HepG2 (cell line): ENCODE results near the gene NCAPG. TPM values are rescaled to one million over a fixed set of nuclear protein-coding genes. Genes with fewer than 3 reads are reported as not detected.

Experiments used
- ATAC-seq: fragments of 200-7000 bp; cut with Tn5 transposase; 3 replicates; pipeline ENCODE4 v1.9.1; 2020; ENCODE audit warnings: mild to moderate bottlenecking, moderate library complexity
- BruUV-seq: library from RNA; stranded (reverse); fragments of 400-500 nt; replicated peaks from 2 replicates; lab custom pipeline; 2021; lab: Mats Ljungman, UMichigan
- CTCF ChIA-PET: fragments of 300-600 bp; formaldehyde crosslinking; extraction: SDS; loops from one replicate; lab custom pipeline; 2021; ENCODE audit warnings: low total read pairs, inconsistent platforms, low intra/inter-chr PET ratio; lab: Yijun Ruan, JAX
- POLR2A ChIA-PET: fragments of 350-600 bp; sonication (Branson Sonifier 250); formaldehyde crosslinking; loops from one replicate; lab custom pipeline; 2020; ENCODE audit warnings: antibody characterized with exemption, inconsistent platforms; lab: Yijun Ruan, JAX
- DNase-seq: peaks from one replicate; pipeline ENCODE4 v3.0.0-alpha.2; 2015; ENCODE audit warnings: low spot score
- FAIRE-seq: peaks from 3 replicates; lab custom pipeline; 2011; peaks lifted over from hg19 to GRCh38; lab: Jason Lieb, UNC
- H2AFZ ChIP-seq: one replicate; pipeline ENCODE4 v1.6.1; 2011; ENCODE audit warnings: low read length, inconsistent platforms
- H3K27ac ChIP-seq: fragments of 300-600 bp; 3 replicates; pipeline ENCODE4 v1.8.0; 2011; ENCODE audit warnings: mixed run types, mild to moderate bottlenecking, mixed read lengths, low read length, inconsistent platforms; ENCODE audit not compliant: insufficient read depth; ENCODE audit errors: extremely low read length
- H3K27me3 ChIP-seq, 2 experiments: fragments of 200-600 bp in 1 of 2; 2 replicates in 1 of 2; 3 replicates in 1 of 2; pipeline versions ENCODE4 v1.6.0 to v1.8.0; 2011; ENCODE audit warnings: low read length in 2 of 2, mild to moderate bottlenecking in 2 of 2, moderate library complexity in 2 of 2, inconsistent platforms in 1 of 2; ENCODE audit not compliant: insufficient read depth in 2 of 2, control insufficient read depth in 1 of 2
- H3K36me3 ChIP-seq, 2 experiments: fragments of 200-600 bp in 1 of 2; replicated peaks in 1 of 2; 2 replicates in 1 of 2; 3 replicates in 1 of 2; pipeline versions ENCODE4 v1.5.1 to v1.8.0; 2011; ENCODE audit warnings: low read length in 2 of 2, inconsistent platforms in 1 of 2; ENCODE audit not compliant: insufficient read depth in 2 of 2, control insufficient read depth in 1 of 2
- H3K4me1 ChIP-seq: 2 replicates; pipeline ENCODE4 v1.5.1; 2012; ENCODE audit warnings: low read length, inconsistent platforms; ENCODE audit not compliant: insufficient read depth
- H3K4me2 ChIP-seq: 2 replicates; pipeline ENCODE4 v1.6.0; 2011; ENCODE audit warnings: low read depth, low read length, inconsistent platforms
- H3K4me3 ChIP-seq, 3 experiments: fragments of 200-600 bp in 1 of 3; sonication (generic), shearing (Covaris generic) in 1 of 3; replicated peaks in 1 of 3; 2 replicates each; pipeline ENCODE4 v1.5.1; 2011 to 2016; ENCODE audit warnings: low read length in 3 of 3, inconsistent platforms in 2 of 3, low read depth in 2 of 3, mild to moderate bottlenecking in 2 of 3, control low read depth in 1 of 3, mixed read lengths in 1 of 3; ENCODE audit not compliant: insufficient read depth in 1 of 3
- H3K79me2 ChIP-seq: one replicate; pipeline ENCODE4 v1.6.1; 2011; ENCODE audit warnings: low read length, inconsistent platforms; ENCODE audit not compliant: insufficient read depth
- H3K9ac ChIP-seq: 2 replicates; pipeline ENCODE4 v1.6.0; 2011; ENCODE audit warnings: mild to moderate bottlenecking, low read depth, low read length, inconsistent platforms; ENCODE audit not compliant: insufficient read depth
- H3K9me3 ChIP-seq: 2 replicates; pipeline ENCODE4 v1.5.1; 2012; ENCODE audit warnings: mild to moderate bottlenecking, low read length
- H4K20me1 ChIP-seq: 2 replicates; pipeline ENCODE4 v1.6.0; 2011; ENCODE audit warnings: inconsistent platforms, mild to moderate bottlenecking, low read length, moderate library complexity; ENCODE audit not compliant: insufficient read depth
- BRD4 ChIP-seq: sonication (generic); formaldehyde crosslinking; IDR thresholded peaks from 2 replicates; pipeline ENCODE4 v1.4.0; 2020; ENCODE audit warnings: missing genetic modification reagents
- CENPT ChIP-seq: sonication (generic); formaldehyde crosslinking; IDR thresholded peaks from 2 replicates; pipeline ENCODE4 v1.8.0; 2022; ENCODE audit warnings: low read depth, mild to moderate bottlenecking, moderate library complexity, missing genetic modification reagents
- CENPX ChIP-seq: sonication (generic); formaldehyde crosslinking; IDR thresholded peaks from 2 replicates; pipeline ENCODE4 v1.9.0; 2021; ENCODE audit warnings: mild to moderate bottlenecking, missing genetic modification reagents, moderate library complexity
- DMTF1 ChIP-seq: sonication (generic); formaldehyde crosslinking; IDR thresholded peaks from 2 replicates; pipeline ENCODE4 v1.4.0; 2020; ENCODE audit warnings: mild to moderate bottlenecking, missing genetic modification reagents
- GABPB1 ChIP-seq: IDR thresholded peaks from 2 replicates; pipeline ENCODE4 v1.6.1; 2016; ENCODE audit warnings: mild to moderate bottlenecking, missing genetic modification reagents, moderate library complexity, missing compliant biosample characterization
- KLF6 ChIP-seq: IDR thresholded peaks from 2 replicates; pipeline ENCODE4 v1.8.0; 2016; ENCODE audit warnings: missing biosample characterization, missing genetic modification reagents
- MAFK ChIP-seq, 2 experiments: IDR thresholded peaks in 1 of 2; conservative IDR thresholded peaks in 1 of 2; 2 replicates each; pipeline ENCODE4 v1.6.1; 2011; ENCODE audit warnings: improper control_type of control experiment in 2 of 2, low read length in 2 of 2
- MAX ChIP-seq: IDR thresholded peaks from 2 replicates; pipeline ENCODE4 v1.6.1; 2012; ENCODE audit warnings: inconsistent platforms
- PREB ChIP-seq: sonication (generic); formaldehyde crosslinking; IDR thresholded peaks from 2 replicates; pipeline ENCODE4 v1.4.0; 2020; ENCODE audit warnings: missing genetic modification reagents
- RBM39 ChIP-seq: fragments of 200-400 bp; formaldehyde crosslinking; IDR thresholded peaks from one replicate; pipeline ENCODE4 v1.6.1; 2018; ENCODE audit warnings: antibody characterized with exemption, mild to moderate bottlenecking, low read depth, low read length; ENCODE audit not compliant: poor library complexity, severe bottlenecking
- TFDP2 ChIP-seq: sonication (generic); formaldehyde crosslinking; IDR thresholded peaks from 2 replicates; pipeline ENCODE4 v1.4.0; 2020; ENCODE audit warnings: missing genetic modification reagents
- ZNF232 ChIP-seq: sonication (generic); formaldehyde crosslinking; IDR thresholded peaks from 2 replicates; pipeline ENCODE4 v1.4.0; 2020; ENCODE audit warnings: missing genetic modification reagents, borderline replicate concordance
- ZNF549 ChIP-seq: sonication (generic); formaldehyde crosslinking; IDR thresholded peaks from 2 replicates; pipeline ENCODE4 v1.5.0; 2020; ENCODE audit warnings: missing genetic modification reagents
- ZNF737 ChIP-seq: sonication (generic); formaldehyde crosslinking; IDR thresholded peaks from 2 replicates; pipeline ENCODE4 v1.5.0; 2020; ENCODE audit warnings: missing genetic modification reagents, mild to moderate bottlenecking, borderline replicate concordance
- WGBS: methylation state at CpG from one replicate; pipeline ENCODE4 v1.1.6; 2017; ENCODE audit warnings: low lambda C conversion rate; 5-methylcytosine and 5-hydroxymethylcytosine counted together
- in situ Hi-C: cut with HindIII; loops from 2 replicates; pipeline ENCODE4 v1.10.0; 2017; ENCODE audit warnings: low pct_unique_long_range_greater_than_20kb; ENCODE audit not compliant: extremely low pct_ligation_motif_present
- intact Hi-C: fragments of 100-400 bp; cut with micrococcal nuclease; formaldehyde crosslinking; loops from one replicate; pipeline ENCODE4 v1.10.0; 2022; ENCODE audit not compliant: unreplicated experiment
- polyA plus RNA-seq, 8 experiments: library from polyadenylated mRNA; depleted of rRNA in 3 of 8; stranded (reverse) in 7 of 8; unstranded in 1 of 8; fragments of >200 nt; fragmentation: Illumina TruSeq in 4 of 8; extraction: Trizol in 4 of 8; gene quantifications; 2 replicates each; pipeline versions ENCODE4 v1.2.1 to v1.2.3, GENCODE V29; 2011 to 2016; ENCODE audit warnings: low read depth in 4 of 8, missing spikeins in 1 of 8, mixed read lengths in 1 of 8; ENCODE audit not compliant: insufficient read depth in 1 of 8
- total RNA-seq, 5 experiments: library from RNA; depleted of rRNA; stranded (reverse); fragments of >200 nt; fragmentation: Illumina TruSeq; extraction: Trizol; gene quantifications; 2 replicates each; pipeline ENCODE4 v1.2.3, GENCODE V29; 2016; ENCODE audit warnings: low read depth in 1 of 5

Gene NCAPG
- total and polyA plus RNA-seq, 2 of the 13 experiments (the other 11 are each of a cell fraction or from before 2014, with no cell fraction given) = 14.8 to 61.9 TPM

GRCh38 chr4:17788956-17789355 is 21.8 kb upstream of the NCAPG start (continued):
- TF ChIP-seq TFDP2 (no peak), GABPB1 (CRISPR knock-in tag) (no peak), MAX (no peak)

GRCh38 chr4:17794730-17795129 is 16.0 kb upstream of the NCAPG start:
- 89% methylated on average over 1 of the region's 1 CpG for WGBS
- ATAC-seq (no peak), DNase-seq (no peak), FAIRE-seq (no peak)
- no peaks in the 10 kb centered on the region for H4K20me1 ChIP-seq
- POLR2A ChIA-PET = no interaction called here
- no peak overlapping the region for H3K27ac ChIP-seq
- no peak overlapping the region for H2AFZ ChIP-seq
- H3K4me2 ChIP-seq = no peak overlapping the region
- H3K9ac ChIP-seq = no peak overlapping the region
- TF ChIP-seq CENPX (CRISPR knock-in tag) (no peak), BRD4 (CRISPR knock-in tag) (no peak), DMTF1 (no peak), CENPT (CRISPR knock-in tag) (no peak), ZNF232 (no peak), KLF6 (CRISPR knock-in tag) (no peak), ZNF549 (no peak), RBM39 (no peak), PREB (CRISPR knock-in tag) (no peak), ZNF737 (CRISPR knock-in tag) (no peak), MAFK (conservative IDR thresholded peaks at IDR 0.05 in 1 of 2, IDR thresholded peaks at IDR 0.05 in 1 of 2; ENCODE audit: low read length in 2 of 2) (no peak)
- H3K9me3 ChIP-seq = no peaks in the 10 kb centered on the region
- H3K4me1 ChIP-seq = peaks cover under 1% of the 10 kb centered on the region; the same call in 1 of the 2 replicates
- H3K4me3 ChIP-seq = no peak overlapping the region
- no TSS peak for BruUV-seq
- CTCF ChIA-PET = no interaction called here
- in situ Hi-C loops (no loop called here), intact Hi-C loops (no loop called here)
- no peaks in the 10 kb centered on the region for H3K79me2 ChIP-seq
- no peaks in the 10 kb centered on the region for H3K27me3 ChIP-seq
- 0 out of 5 replicates have a peak, but pooled peaks cover 0 to 3% of the 10 kb centered on the region in 2 experiments for H3K36me3 ChIP-seq
